GM06990 (cell line): ENCODE data around the gene TAF4.

ENCODE experiments used
- DNase-seq: peaks from one replicate; pipeline ENCODE4 v3.0.0-alpha.2; 2011; ENCODE audit not compliant: insufficient read length; ENCODE audit errors: extremely low read depth
- H3K27me3 ChIP-seq: replicated peaks from 2 replicates; pipeline ENCODE4 v1.6.0; 2011; ENCODE audit warnings: low read length; ENCODE audit not compliant: control insufficient read depth, insufficient read depth
- H3K36me3 ChIP-seq: 2 replicates; pipeline ENCODE4 v1.5.1; 2011; ENCODE audit warnings: low read length; ENCODE audit not compliant: control insufficient read depth, insufficient read depth
- H3K4me3 ChIP-seq: replicated peaks from 2 replicates; pipeline ENCODE4 v1.5.1; 2011; ENCODE audit warnings: low read depth, mild to moderate bottlenecking, control low read depth, low read length
- TF ChIP-seq, protein P1 (sequence below): IDR thresholded peaks from 2 replicates; pipeline ENCODE4 v1.5.1; 2011; ENCODE audit warnings: low read length, control low read depth, mild to moderate bottlenecking, inconsistent platforms; ENCODE audit not compliant: insufficient read depth, poor library complexity, severe bottlenecking

Gene TAF4, protein sequence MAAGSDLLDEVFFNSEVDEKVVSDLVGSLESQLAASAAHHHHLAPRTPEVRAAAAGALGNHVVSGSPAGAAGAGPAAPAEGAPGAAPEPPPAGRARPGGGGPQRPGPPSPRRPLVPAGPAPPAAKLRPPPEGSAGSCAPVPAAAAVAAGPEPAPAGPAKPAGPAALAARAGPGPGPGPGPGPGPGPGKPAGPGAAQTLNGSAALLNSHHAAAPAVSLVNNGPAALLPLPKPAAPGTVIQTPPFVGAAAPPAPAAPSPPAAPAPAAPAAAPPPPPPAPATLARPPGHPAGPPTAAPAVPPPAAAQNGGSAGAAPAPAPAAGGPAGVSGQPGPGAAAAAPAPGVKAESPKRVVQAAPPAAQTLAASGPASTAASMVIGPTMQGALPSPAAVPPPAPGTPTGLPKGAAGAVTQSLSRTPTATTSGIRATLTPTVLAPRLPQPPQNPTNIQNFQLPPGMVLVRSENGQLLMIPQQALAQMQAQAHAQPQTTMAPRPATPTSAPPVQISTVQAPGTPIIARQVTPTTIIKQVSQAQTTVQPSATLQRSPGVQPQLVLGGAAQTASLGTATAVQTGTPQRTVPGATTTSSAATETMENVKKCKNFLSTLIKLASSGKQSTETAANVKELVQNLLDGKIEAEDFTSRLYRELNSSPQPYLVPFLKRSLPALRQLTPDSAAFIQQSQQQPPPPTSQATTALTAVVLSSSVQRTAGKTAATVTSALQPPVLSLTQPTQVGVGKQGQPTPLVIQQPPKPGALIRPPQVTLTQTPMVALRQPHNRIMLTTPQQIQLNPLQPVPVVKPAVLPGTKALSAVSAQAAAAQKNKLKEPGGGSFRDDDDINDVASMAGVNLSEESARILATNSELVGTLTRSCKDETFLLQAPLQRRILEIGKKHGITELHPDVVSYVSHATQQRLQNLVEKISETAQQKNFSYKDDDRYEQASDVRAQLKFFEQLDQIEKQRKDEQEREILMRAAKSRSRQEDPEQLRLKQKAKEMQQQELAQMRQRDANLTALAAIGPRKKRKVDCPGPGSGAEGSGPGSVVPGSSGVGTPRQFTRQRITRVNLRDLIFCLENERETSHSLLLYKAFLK

DNA sequence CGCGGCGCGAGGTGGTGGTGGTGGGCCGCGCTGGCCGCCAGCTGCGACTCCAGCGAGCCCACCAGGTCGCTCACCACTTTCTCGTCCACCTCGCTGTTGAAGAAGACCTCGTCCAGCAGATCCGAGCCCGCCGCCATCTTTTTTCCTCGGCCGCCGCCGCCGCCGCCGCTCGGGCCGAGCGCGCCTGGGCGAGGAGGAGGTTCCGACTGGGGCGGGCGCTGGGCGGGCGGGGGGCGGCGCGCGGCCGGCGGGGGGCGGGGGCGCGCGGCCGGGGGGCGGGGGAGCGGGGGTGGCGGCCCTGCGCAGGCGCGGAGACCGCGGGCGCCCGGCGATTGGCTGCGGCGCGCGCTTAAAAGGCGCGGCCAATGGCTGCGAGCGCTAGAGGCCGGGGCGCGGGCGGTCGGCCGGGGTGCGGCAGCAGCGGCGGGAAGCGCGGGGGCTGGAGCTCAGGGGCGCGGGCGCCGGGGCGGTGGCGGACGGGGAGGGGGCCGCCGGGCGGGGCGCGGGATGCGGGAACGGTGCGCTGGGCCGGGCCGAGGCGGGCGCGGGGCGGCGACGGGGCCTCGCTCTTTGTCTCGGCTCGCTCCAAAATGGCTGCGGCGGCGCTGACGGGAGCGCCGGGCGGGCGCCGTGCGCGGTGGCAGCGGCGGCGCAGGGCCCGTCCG lies at the start of gene TAF4:
Gene TAF4 (minus strand): TSS at position 208 of the 665 bp plus-strand sequence. CDS start 71 bp downstream, at position 137.
- TF ChIP-seq, protein P1, sequence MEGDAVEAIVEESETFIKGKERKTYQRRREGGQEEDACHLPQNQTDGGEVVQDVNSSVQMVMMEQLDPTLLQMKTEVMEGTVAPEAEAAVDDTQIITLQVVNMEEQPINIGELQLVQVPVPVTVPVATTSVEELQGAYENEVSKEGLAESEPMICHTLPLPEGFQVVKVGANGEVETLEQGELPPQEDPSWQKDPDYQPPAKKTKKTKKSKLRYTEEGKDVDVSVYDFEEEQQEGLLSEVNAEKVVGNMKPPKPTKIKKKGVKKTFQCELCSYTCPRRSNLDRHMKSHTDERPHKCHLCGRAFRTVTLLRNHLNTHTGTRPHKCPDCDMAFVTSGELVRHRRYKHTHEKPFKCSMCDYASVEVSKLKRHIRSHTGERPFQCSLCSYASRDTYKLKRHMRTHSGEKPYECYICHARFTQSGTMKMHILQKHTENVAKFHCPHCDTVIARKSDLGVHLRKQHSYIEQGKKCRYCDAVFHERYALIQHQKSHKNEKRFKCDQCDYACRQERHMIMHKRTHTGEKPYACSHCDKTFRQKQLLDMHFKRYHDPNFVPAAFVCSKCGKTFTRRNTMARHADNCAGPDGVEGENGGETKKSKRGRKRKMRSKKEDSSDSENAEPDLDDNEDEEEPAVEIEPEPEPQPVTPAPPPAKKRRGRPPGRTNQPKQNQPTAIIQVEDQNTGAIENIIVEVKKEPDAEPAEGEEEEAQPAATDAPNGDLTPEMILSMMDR, result no peak
- Histone ChIP-seq H3K36me3 (no peaks in the 10 kb centered on the region), H3K27me3 (no peaks in the 10 kb centered on the region), H3K4me3 (peak within 1 kb of the TSS; percentile 73)
- peak; percentile 86 for DNase-seq

DNA sequence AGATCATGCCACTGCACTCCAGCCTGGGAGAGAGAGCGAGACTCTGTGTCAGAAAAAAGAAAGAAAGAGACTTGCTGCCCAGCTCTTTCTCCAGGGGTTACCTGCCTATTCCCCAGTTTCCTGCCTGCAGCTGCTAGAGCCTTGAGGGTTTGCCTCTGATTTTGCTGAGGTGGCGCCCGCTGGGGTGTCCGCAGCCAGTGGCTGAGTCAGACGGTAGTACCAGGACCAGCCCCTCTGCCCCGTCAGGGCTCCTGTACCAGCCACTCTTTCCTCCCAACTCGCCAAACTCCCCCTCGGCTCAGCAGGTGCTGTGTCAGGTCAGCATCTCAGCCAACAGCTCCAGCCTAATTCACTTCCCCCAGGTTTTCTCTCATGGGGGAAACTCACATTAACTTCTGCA lies 49.2 kb upstream of the TAF4 start:
- TF ChIP-seq, protein P1, result no peak
- no peaks in the 10 kb centered on the region for H3K36me3 ChIP-seq
- H3K4me3 ChIP-seq, result no peak overlapping the region
- no peaks in the 10 kb centered on the region for H3K27me3 ChIP-seq
- no peak for DNase-seq

DNA sequence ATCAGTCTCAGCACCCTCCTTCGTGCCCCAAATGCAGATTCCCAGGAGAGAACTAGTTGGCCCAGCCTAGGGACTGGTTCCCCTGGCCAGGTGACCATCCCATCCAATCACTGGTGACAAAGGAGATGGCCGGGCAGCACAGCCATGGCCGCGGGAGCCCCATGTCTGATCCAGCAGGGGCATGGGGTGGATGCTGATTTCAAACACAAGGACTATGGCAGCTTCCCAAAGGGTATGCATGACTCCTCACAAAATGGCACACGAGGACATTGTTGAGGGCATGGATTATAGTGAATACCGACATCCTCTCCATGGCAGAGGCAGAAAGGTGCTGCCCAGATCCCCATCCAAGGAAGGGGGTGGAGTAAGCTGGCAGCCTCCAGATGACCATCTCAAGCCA lies 46.7 kb upstream of the TAF4 start:
- DNase-seq, result no peak
- H3K36me3 ChIP-seq, result no peaks in the 10 kb centered on the region
- TF ChIP-seq, protein P1, result no peak
- H3K4me3 ChIP-seq, result no peak overlapping the region
- no peaks in the 10 kb centered on the region for H3K27me3 ChIP-seq

DNA sequence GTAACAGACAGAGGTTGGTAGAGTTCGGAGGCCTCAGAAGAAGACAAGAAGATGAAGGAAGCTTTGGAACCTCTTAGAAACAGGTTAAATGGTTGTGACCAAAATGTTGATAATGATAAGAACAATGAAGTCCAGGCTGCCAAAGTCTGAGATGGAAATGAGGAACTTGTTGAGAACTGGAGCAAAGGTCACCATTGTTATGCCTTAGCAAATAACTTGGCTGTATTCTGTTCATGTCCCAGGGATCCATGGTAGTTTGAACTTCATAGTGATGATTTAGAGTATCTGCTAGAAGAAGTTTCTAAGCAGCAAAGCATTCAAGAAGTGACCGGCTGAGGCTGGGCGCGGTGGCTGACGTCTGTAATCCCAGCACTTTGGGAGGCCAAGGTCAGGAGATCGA lies 45.5 kb upstream of the TAF4 start:
- DNase-seq, result no peak
- TF ChIP-seq, protein P1, result no peak
- Histone ChIP-seq H3K4me3 (no peak overlapping the region), H3K36me3 (no peaks in the 10 kb centered on the region), H3K27me3 (no peaks in the 10 kb centered on the region)

DNA sequence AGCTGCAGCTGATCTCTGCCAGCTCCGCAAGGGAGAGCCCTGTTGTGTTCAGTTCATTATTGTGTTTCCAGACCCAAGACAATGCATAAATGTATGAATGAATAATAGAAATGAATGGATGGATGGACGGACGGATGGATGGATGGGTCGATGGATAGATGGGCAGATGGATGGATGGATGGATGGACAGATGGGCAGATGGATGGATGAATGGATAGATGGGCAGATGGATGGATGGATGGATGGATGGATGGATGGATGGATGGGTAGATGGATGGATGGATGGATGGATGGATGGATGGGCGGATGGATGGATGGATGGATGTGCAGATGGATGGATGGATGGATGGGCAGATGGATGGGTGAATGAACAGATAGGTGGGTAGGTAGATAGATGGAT lies 39.9 kb upstream of the TAF4 start:
- DNase-seq, result no peak
- no peaks in the 10 kb centered on the region for H3K36me3 ChIP-seq
- no peaks in the 10 kb centered on the region for H3K27me3 ChIP-seq
- H3K4me3 ChIP-seq, result no peak overlapping the region
- TF ChIP-seq, protein P1, result no peak
